Measurements from ENCODE around the gene QRICH1.
A peak's percentile ranks its signal among the peaks of the same experiment; 100 is the strongest.

QRICH1 gene

GRCh38 chr3:49108346-49108745 lies 14.5 kb upstream of the QRICH1 start:
- no peak for TF ChIP-seq CTCF (conservative IDR thresholded peaks at IDR 0.05; ENCODE audit: low read depth, low read length)
- H2AFZ ChIP-seq (ENCODE audit: low read depth), result no peak overlapping the region
- no peaks in the 10 kb centered on the region for H3K4me1 ChIP-seq (ENCODE audit: low read depth, poor library complexity, severe bottlenecking)
- no peak overlapping the region for H3K4me2 ChIP-seq
- no peaks in the 10 kb centered on the region for H4K20me1 ChIP-seq (ENCODE audit: insufficient read depth)
- H3K27ac ChIP-seq, result no peak overlapping the region
- no peaks in the 10 kb centered on the region for H3K36me3 ChIP-seq (ENCODE audit: insufficient read depth)
- no peaks in the 10 kb centered on the region for H3K79me2 ChIP-seq (ENCODE audit: insufficient read depth, low read depth)
- no peaks in the 10 kb centered on the region for H3K27me3 ChIP-seq (ENCODE audit: insufficient read depth, low read depth)
- no peak overlapping the region for H3K9ac ChIP-seq
- no peak overlapping the region for H3K4me3 ChIP-seq (IDR thresholded peaks at IDR 0.05; ENCODE audit: insufficient read depth, low read depth, low read length)

- Histone ChIP-seq H3K9ac (peak within 1 kb of the TSS; percentile 81), H4K20me1 (ENCODE audit: insufficient read depth) (no peaks in the 10 kb centered on the region), H3K27ac (peak within 1 kb of the TSS; percentile 42), H3K36me3 (ENCODE audit: insufficient read depth) (no peaks in the 10 kb centered on the region), H3K79me2 (ENCODE audit: insufficient read depth, low read depth) (no peaks in the 10 kb centered on the region), H2AFZ (ENCODE audit: low read depth) (peak within 1 kb of the TSS; percentile 89), H3K4me3 (IDR thresholded peaks at IDR 0.05; ENCODE audit: insufficient read depth, low read depth, low read length) (peak within 1 kb of the TSS; percentile 37), H3K4me1 (ENCODE audit: low read depth, poor library complexity, severe bottlenecking) (no peaks in the 10 kb centered on the region), H3K4me2 (peak within 1 kb of the TSS; percentile 67; the same call in 1 of the 2 replicates), H3K27me3 (ENCODE audit: insufficient read depth, low read depth) (no peaks in the 10 kb centered on the region)
- TF ChIP-seq CTCF (conservative IDR thresholded peaks at IDR 0.05; ENCODE audit: low read depth, low read length), result no peak
Measured at GRCh38 chr3:49104427-49105291, 10.8 kb upstream of the QRICH1 start, which contains the start of gene QARS1. TSS of gene QARS1 (minus strand) at chr3:49104757. CDS start at chr3:49104733, 24 bp downstream.

GRCh38 chr3:49104052-49104426 lies 10.2 kb upstream of the QRICH1 start:
- H3K27ac ChIP-seq, result peak overlapping the region; percentile 42; the same call in 1 of the 2 replicates
- TF ChIP-seq CTCF (conservative IDR thresholded peaks at IDR 0.05; ENCODE audit: low read depth, low read length), result no peak
- H3K36me3 ChIP-seq (ENCODE audit: insufficient read depth), result no peaks in the 10 kb centered on the region
- no peaks in the 10 kb centered on the region for H3K4me1 ChIP-seq (ENCODE audit: low read depth, poor library complexity, severe bottlenecking)
- peak overlapping the region; percentile 37 for H3K4me3 ChIP-seq (IDR thresholded peaks at IDR 0.05; ENCODE audit: insufficient read depth, low read depth, low read length)
- peak overlapping the region; percentile 89 for H2AFZ ChIP-seq (ENCODE audit: low read depth)
- no peaks in the 10 kb centered on the region for H3K79me2 ChIP-seq (ENCODE audit: insufficient read depth, low read depth)
- peak overlapping the region; percentile 67; the same call in 1 of the 2 replicates for H3K4me2 ChIP-seq
- no peaks in the 10 kb centered on the region for H4K20me1 ChIP-seq (ENCODE audit: insufficient read depth)
- H3K27me3 ChIP-seq (ENCODE audit: insufficient read depth, low read depth), result no peaks in the 10 kb centered on the region
- H3K9ac ChIP-seq, result peak overlapping the region; percentile 81

- Histone ChIP-seq H3K27me3 (ENCODE audit: insufficient read depth, low read depth) (no peaks in the 10 kb centered on the region), H2AFZ (ENCODE audit: low read depth) (no peak overlapping the region), H3K4me2 (no peak overlapping the region), H3K79me2 (ENCODE audit: insufficient read depth, low read depth) (no peaks in the 10 kb centered on the region), H3K4me1 (ENCODE audit: low read depth, poor library complexity, severe bottlenecking) (no peaks in the 10 kb centered on the region), H3K9ac (no peak overlapping the region), H4K20me1 (ENCODE audit: insufficient read depth) (no peaks in the 10 kb centered on the region), H3K27ac (no peak overlapping the region), H3K4me3 (IDR thresholded peaks at IDR 0.05; ENCODE audit: insufficient read depth, low read depth, low read length) (no peak overlapping the region), H3K36me3 (ENCODE audit: insufficient read depth) (no peaks in the 10 kb centered on the region)
- TF ChIP-seq CTCF (conservative IDR thresholded peaks at IDR 0.05; ENCODE audit: low read depth, low read length), result no peak
Measured at GRCh38 chr3:49100046-49100615, 6.3 kb upstream of the QRICH1 start.

Measured in KMS-11 (cell line).